Stimulated activated naive CD8-positive, alpha-beta T cell treated with anti-CD3 and anti-CD28 coated beads, Interleukin-15, Interleukin-2, amounts not matched to agents 100 ng/mL and 50 ng/mL, for 24 hours (primary cell): ENCODE results near the gene EHD1.
"Not testable (repeated sequence)": the region's sequence is repeated elsewhere in the genome, so short reads cannot be mapped to it uniquely, and the experiment has no call there.

Source experiments
- H3K27ac Mint-ChIP-seq: one replicate; pipeline ENCODE4 v1.8.0; 2021; ENCODE audit warnings: mild to moderate bottlenecking, mixed read lengths
- H3K27me3 Mint-ChIP-seq: one replicate; pipeline ENCODE4 v1.8.0; 2021; ENCODE audit warnings: mixed read lengths
- H3K36me3 Mint-ChIP-seq: one replicate; pipeline ENCODE4 v1.8.0; 2021; ENCODE audit warnings: low read depth, mixed read lengths
- H3K4me1 Mint-ChIP-seq: one replicate; pipeline ENCODE4 v1.8.0; 2021; ENCODE audit warnings: low read depth, mixed read lengths
- H3K4me3 Mint-ChIP-seq: one replicate; pipeline ENCODE4 v1.8.0; 2021; ENCODE audit warnings: mild to moderate bottlenecking, mixed read lengths
- H3K9me3 Mint-ChIP-seq: one replicate; pipeline ENCODE4 v1.8.0; 2021; ENCODE audit warnings: mixed read lengths

The EHD1 gene

GRCh38 chr11:64853709-64854108 is 24.7 kb downstream of the EHD1 start:
- H3K36me3 Mint-ChIP-seq = peaks cover 33% of the 10 kb centered on the region
- H3K4me1 Mint-ChIP-seq = peaks cover 96% of the 10 kb centered on the region
- peak overlapping the region; percentile 47 for H3K4me3 Mint-ChIP-seq
- no peaks in the 10 kb centered on the region for H3K9me3 Mint-ChIP-seq
- H3K27ac Mint-ChIP-seq = peak overlapping the region; percentile 89
- H3K27me3 Mint-ChIP-seq = no peaks in the 10 kb centered on the region

- no peaks in the 10 kb centered on the region for H3K27me3 Mint-ChIP-seq
- H3K9me3 Mint-ChIP-seq = no peaks in the 10 kb centered on the region
- peak overlapping the region; percentile 47 for H3K4me3 Mint-ChIP-seq
- peak overlapping the region; percentile 89 for H3K27ac Mint-ChIP-seq
- peaks cover 96% of the 10 kb centered on the region for H3K4me1 Mint-ChIP-seq
- peaks cover 29% of the 10 kb centered on the region for H3K36me3 Mint-ChIP-seq
Measured at GRCh38 chr11:64852804-64853509, 25.5 kb downstream of the EHD1 start.

GRCh38 chr11:64851831-64852351 is 26.5 kb downstream of the EHD1 start:
- H3K36me3 Mint-ChIP-seq = peaks cover 28% of the 10 kb centered on the region
- H3K27me3 Mint-ChIP-seq = no peaks in the 10 kb centered on the region
- peak overlapping the region; percentile 55 for H3K4me3 Mint-ChIP-seq
- peaks cover 96% of the 10 kb centered on the region for H3K4me1 Mint-ChIP-seq
- no peaks in the 10 kb centered on the region for H3K9me3 Mint-ChIP-seq
- H3K27ac Mint-ChIP-seq = peak overlapping the region; percentile 89

- H3K9me3 Mint-ChIP-seq = no peaks in the 10 kb centered on the region
- peaks cover 88% of the 10 kb centered on the region for H3K4me1 Mint-ChIP-seq
- peaks cover 21% of the 10 kb centered on the region for H3K36me3 Mint-ChIP-seq
- H3K4me3 Mint-ChIP-seq = peak overlapping the region; percentile 55
- peak overlapping the region; percentile 89 for H3K27ac Mint-ChIP-seq
- no peaks in the 10 kb centered on the region for H3K27me3 Mint-ChIP-seq
Measured at GRCh38 chr11:64850979-64851567, 27.3 kb downstream of the EHD1 start.

GRCh38 chr11:64849598-64850356 is 28.6 kb downstream of the EHD1 start:
- Mint-ChIP-seq H3K36me3 (peaks cover 12% of the 10 kb centered on the region), H3K4me3 (no peak overlapping the region), H3K27me3 (no peaks in the 10 kb centered on the region), H3K27ac (peak overlapping the region; percentile 31), H3K9me3 (no peaks in the 10 kb centered on the region), H3K4me1 (peaks cover 82% of the 10 kb centered on the region)

- Mint-ChIP-seq H3K27me3 (no peaks in the 10 kb centered on the region), H3K27ac (no peak overlapping the region), H3K36me3 (peaks cover 5% of the 10 kb centered on the region), H3K9me3 (no peaks in the 10 kb centered on the region), H3K4me3 (no peak overlapping the region), H3K4me1 (peaks cover 75% of the 10 kb centered on the region)
Measured at GRCh38 chr11:64848826-64849597, 29.4 kb downstream of the EHD1 start.

- no peaks in the 10 kb centered on the region for H3K27me3 Mint-ChIP-seq
- H3K4me3 Mint-ChIP-seq = no peak overlapping the region
- H3K4me1 Mint-ChIP-seq = peaks cover 73% of the 10 kb centered on the region
- peak overlapping the region; percentile 75 for H3K27ac Mint-ChIP-seq
- peaks cover 4% of the 10 kb centered on the region for H3K36me3 Mint-ChIP-seq
- no peaks in the 10 kb centered on the region for H3K9me3 Mint-ChIP-seq
Measured at GRCh38 chr11:64848214-64848825, 30.1 kb downstream of the EHD1 start.

- Mint-ChIP-seq H3K9me3 (no peaks in the 10 kb centered on the region), H3K4me1 (peaks cover 65% of the 10 kb centered on the region)
Measured at GRCh38 chr11:64846998-64847666, 31.3 kb downstream of the EHD1 start.

GRCh38 chr11:64845776-64846129 is 32.7 kb downstream of the EHD1 start:
- Mint-ChIP-seq H3K4me3 (peak overlapping the region; percentile 28), H3K4me1 (peaks cover 51% of the 10 kb centered on the region)
- H3K27ac Mint-ChIP-seq, H3K27me3 Mint-ChIP-seq, H3K9me3 Mint-ChIP-seq, H3K36me3 Mint-ChIP-seq: not testable (repeated sequence)

More at GRCh38 chr11:64846998-64847666, 31.3 kb downstream of the EHD1 start:
- H3K36me3 Mint-ChIP-seq = no peaks in the 10 kb centered on the region
- no peaks in the 10 kb centered on the region for H3K27me3 Mint-ChIP-seq
- no peak overlapping the region for H3K4me3 Mint-ChIP-seq
- H3K27ac Mint-ChIP-seq = no peak overlapping the region

GRCh38 chr11:64845129-64845775 is 33.2 kb downstream of the EHD1 start:
- Mint-ChIP-seq H3K4me1 (peaks cover 46% of the 10 kb centered on the region), H3K27ac (peak overlapping the region; percentile 12)

GRCh38 chr11:64844330-64845128 is 33.9 kb downstream of the EHD1 start, which contains the start of gene CDC42BPG:
Gene CDC42BPG (minus strand): TSS chr11:64844653. CDS start chr11:64844569, 84 bp downstream.
- H3K36me3 Mint-ChIP-seq = no peaks in the 10 kb centered on the region

More at GRCh38 chr11:64845129-64845775, 33.2 kb downstream of the EHD1 start:
- no peaks in the 10 kb centered on the region for H3K27me3 Mint-ChIP-seq
- H3K4me3 Mint-ChIP-seq = peak overlapping the region; percentile 28
- no peaks in the 10 kb centered on the region for H3K9me3 Mint-ChIP-seq
- no peaks in the 10 kb centered on the region for H3K36me3 Mint-ChIP-seq

GRCh38 chr11:64843686-64844329 is 34.6 kb downstream of the EHD1 start:
- H3K36me3 Mint-ChIP-seq = no peaks in the 10 kb centered on the region

More at GRCh38 chr11:64844330-64845128, 33.9 kb downstream of the EHD1 start, which contains the start of gene CDC42BPG:
- Mint-ChIP-seq H3K4me3 (peak within 1 kb of the TSS; percentile 79), H3K4me1 (peaks cover 39% of the 10 kb centered on the region), H3K9me3 (no peaks in the 10 kb centered on the region), H3K27ac (peak within 1 kb of the TSS; percentile 12), H3K27me3 (no peaks in the 10 kb centered on the region)

More at GRCh38 chr11:64843686-64844329, 34.6 kb downstream of the EHD1 start:
- Mint-ChIP-seq H3K27me3 (no peaks in the 10 kb centered on the region), H3K4me3 (peak overlapping the region; percentile 79), H3K9me3 (no peaks in the 10 kb centered on the region), H3K4me1 (peaks cover 32% of the 10 kb centered on the region), H3K27ac (no peak overlapping the region)
